Measurements from ENCODE around the gene NRCAM. TPM values are rescaled to one million over a fixed set of nuclear protein-coding genes. Genes with fewer than 3 reads are reported as not detected.
A peak's percentile ranks its signal among the peaks of the same experiment; 100 is the strongest.

NRCAM gene
- total and polyA plus RNA-seq, 2 of the 8 experiments (the other 6 are each of a cell fraction or from before 2014, with no cell fraction given), result 2.7 to 3.8 TPM

DNA sequence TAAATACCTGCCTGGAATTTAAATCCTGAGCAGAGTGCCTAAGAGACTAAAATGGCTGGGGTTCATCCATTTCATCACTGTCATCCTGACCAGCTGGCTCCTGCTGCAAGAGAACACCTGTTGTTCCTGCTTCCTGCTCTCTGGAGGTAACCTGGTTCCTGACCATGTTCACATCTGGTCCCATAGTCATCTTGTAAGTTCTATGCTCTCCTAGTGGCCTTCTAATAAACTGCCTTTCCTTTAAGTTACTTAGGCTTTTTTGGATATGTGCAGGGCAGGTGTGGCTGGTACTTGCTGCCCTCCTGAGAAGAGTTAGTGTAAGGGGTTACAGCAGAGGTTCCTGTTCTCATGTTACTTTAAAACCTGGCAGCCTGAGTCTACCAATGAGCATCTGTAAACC is 80.0 kb downstream of the NRCAM start:
- no peak overlapping the region for H2BK120ac ChIP-seq (replicated peaks; ENCODE audit: low read depth, low read length)
- H3K9me3 ChIP-seq (ENCODE audit: insufficient read depth in 2 of 2, low read depth in 1 of 2, low read length in 1 of 2), result no peaks in the 10 kb centered on the region
- H2AFZ ChIP-seq (ENCODE audit: low read length), result no peak overlapping the region
- H3K56ac ChIP-seq (replicated peaks; ENCODE audit: insufficient read length, low read depth, low read length), result no peak overlapping the region
- no peak overlapping the region for H2AK5ac ChIP-seq (ENCODE audit: low read depth, low read length)
- no peaks in the 10 kb centered on the region for H4K20me1 ChIP-seq (replicated peaks in 1 of 2; ENCODE audit: control insufficient read depth in 1 of 2, insufficient read depth in 2 of 2, low read length in 2 of 2)
- no peak overlapping the region for H3K9ac ChIP-seq (replicated peaks in 1 of 4; ENCODE audit: extremely low read depth in 1 of 4, low read depth in 3 of 4, low read length in 3 of 4)
- H3K27me3 ChIP-seq (replicated peaks in 1 of 4; ENCODE audit: control insufficient read depth in 3 of 4, extremely low read depth in 1 of 4, insufficient read depth in 3 of 4, low read length in 3 of 4), result no peaks in the 10 kb centered on the region
- no peak overlapping the region for H4K5ac ChIP-seq (ENCODE audit: insufficient read length, low read depth, low read length)
- FAIRE-seq, result no peak
- H4K91ac ChIP-seq (replicated peaks; ENCODE audit: insufficient read length, low read length), result no peak overlapping the region
- no peaks in the 10 kb centered on the region for H3K79me2 ChIP-seq (ENCODE audit: control insufficient read depth in 1 of 2, insufficient read depth in 2 of 2, low read length in 2 of 2)
- H2BK12ac ChIP-seq (ENCODE audit: low read depth, low read length), result no peak overlapping the region
- H3K4ac ChIP-seq (replicated peaks; ENCODE audit: insufficient read length, low read depth, low read length), result no peak overlapping the region
- H3K14ac ChIP-seq (ENCODE audit: insufficient read length), result no peak overlapping the region
- H3K4me2 ChIP-seq (ENCODE audit: insufficient read depth in 1 of 2, low read depth in 2 of 2, low read length in 2 of 2), result no peak overlapping the region
- H2BK5ac ChIP-seq (ENCODE audit: low read depth, low read length), result no peak overlapping the region
- CTCF ChIA-PET (ENCODE audit: partially characterized antibody), result interaction anchor here (0.9 to 2.1 kb wide), 4 partner anchors 9 to 154 kb away, joined by 3 to 7 read pairs (median 5); no protein-coding TSS in a partner anchor
- POLR2A ChIA-PET (ENCODE audit: partially characterized antibody), result no interaction called here
- no peak overlapping the region for H3K27ac ChIP-seq (ENCODE audit: low read depth, low read length)
- H3K4me3 ChIP-seq (ENCODE audit: extremely low read depth in 1 of 4, insufficient read depth in 2 of 4, low read depth in 3 of 4, low read length in 4 of 4), result no peak overlapping the region
- TF ChIP-seq GABPA (IDR thresholded peaks at IDR 0.05; ENCODE audit: borderline replicate concordance, insufficient read depth, low read length) (no peak), YY1 (IDR thresholded peaks at IDR 0.05; ENCODE audit: low read depth, low read length) (peak; percentile 53; the same call in 1 of the 2 replicates)
- H2BK20ac ChIP-seq (ENCODE audit: low read length), result no peak overlapping the region
- H2BK15ac ChIP-seq (ENCODE audit: low read length), result no peak overlapping the region
- no peaks in the 10 kb centered on the region for H3K79me1 ChIP-seq (ENCODE audit: low read depth, low read length)
- H3K4me1 ChIP-seq (replicated peaks in 1 of 4; ENCODE audit: control insufficient read depth in 3 of 4, insufficient read depth in 4 of 4, low read length in 3 of 4), result no peaks in the 10 kb centered on the region
- no peak overlapping the region for H4K8ac ChIP-seq (ENCODE audit: extremely low read depth, insufficient read depth, low read length)
- no peak overlapping the region for H3K23ac ChIP-seq (ENCODE audit: insufficient read length)
- DNase-seq (ENCODE audit: low read depth in 1 of 2, low spot score in 2 of 2), result no peak
- no peak overlapping the region for H3K18ac ChIP-seq (ENCODE audit: extremely low read depth, low read length)
- no peaks in the 10 kb centered on the region for H3K36me3 ChIP-seq (ENCODE audit: control insufficient read depth in 2 of 4, insufficient read depth in 4 of 4, low read length in 3 of 4)
- no peaks in the 10 kb centered on the region for H3K23me2 ChIP-seq (ENCODE audit: low read depth, low read length)

Data from H1 (cell line).